ENCODE measurements around the gene KCTD2. TPM values are rescaled to one million over a fixed set of nuclear protein-coding genes. Genes with fewer than 3 reads are reported as not detected.

The KCTD2 gene
- total and polyA plus RNA-seq, 2 of the 13 experiments (the other 11 are each of a cell fraction or from before 2014, with no cell fraction given), result 28.3 to 32.6 TPM

GRCh38 chr17:75084039-75084660, 37.1 kb downstream of the KCTD2 start (continued):
- TF ChIP-seq SIN3A (IDR thresholded peaks at IDR 0.05; ENCODE audit: borderline replicate concordance, low read depth, low read length), result peak; percentile 81; the same call in 1 of the 2 replicates
- TF ChIP-seq NFE2 (CRISPR knock-in tag; IDR thresholded peaks at IDR 0.05), result no peak
- peak; percentile 51; the same call in 1 of the 2 replicates for TF ChIP-seq ADNP (CRISPR knock-in tag; IDR thresholded peaks at IDR 0.05)
- no peak for TF ChIP-seq GPBP1L1 (CRISPR knock-in tag; IDR thresholded peaks at IDR 0.05)
- no peak for TF ChIP-seq MXD4 (CRISPR knock-in tag; IDR thresholded peaks at IDR 0.05)
- 0 out of 2 replicates have a peak, but pooled peaks have one; percentile 21 for TF ChIP-seq ZNF629 (CRISPR knock-in tag; conservative IDR thresholded peaks at IDR 0.05)
- TF ChIP-seq, protein P1, sequence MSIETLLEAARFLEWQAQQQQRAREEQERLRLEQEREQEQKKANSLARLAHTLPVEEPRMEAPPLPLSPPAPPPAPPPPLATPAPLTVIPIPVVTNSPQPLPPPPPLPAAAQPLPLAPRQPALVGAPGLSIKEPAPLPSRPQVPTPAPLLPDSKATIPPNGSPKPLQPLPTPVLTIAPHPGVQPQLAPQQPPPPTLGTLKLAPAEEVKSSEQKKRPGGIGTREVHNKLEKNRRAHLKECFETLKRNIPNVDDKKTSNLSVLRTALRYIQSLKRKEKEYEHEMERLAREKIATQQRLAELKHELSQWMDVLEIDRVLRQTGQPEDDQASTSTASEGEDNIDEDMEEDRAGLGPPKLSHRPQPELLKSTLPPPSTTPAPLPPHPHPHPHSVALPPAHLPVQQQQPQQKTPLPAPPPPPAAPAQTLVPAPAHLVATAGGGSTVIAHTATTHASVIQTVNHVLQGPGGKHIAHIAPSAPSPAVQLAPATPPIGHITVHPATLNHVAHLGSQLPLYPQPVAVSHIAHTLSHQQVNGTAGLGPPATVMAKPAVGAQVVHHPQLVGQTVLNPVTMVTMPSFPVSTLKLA (IDR thresholded peaks at IDR 0.05), result no peak
- no peak for TF ChIP-seq KAT2B (IDR thresholded peaks at IDR 0.05; ENCODE audit: borderline replicate concordance, low read depth, low read length)
- TF ChIP-seq XRCC5 (optimal IDR thresholded peaks at IDR 0.05; ENCODE audit: low read length), result peak; percentile 79
- TF ChIP-seq HOMEZ (CRISPR knock-in tag; IDR thresholded peaks at IDR 0.05; ENCODE audit: low read depth), result peak; percentile 76; the same call in 1 of the 2 replicates
- TF ChIP-seq KIAA2018 (CRISPR knock-in tag; IDR thresholded peaks at IDR 0.05; ENCODE audit: borderline replicate concordance), result 0 out of 2 replicates have a peak, but pooled peaks have one; percentile 60
- TF ChIP-seq FOXJ3 (CRISPR knock-in tag; IDR thresholded peaks at IDR 0.05; ENCODE audit: borderline replicate concordance), result peak; percentile 86; the same call in 1 of the 2 replicates
- peak; percentile 50 for TF ChIP-seq ZNF800 (CRISPR knock-in tag; IDR thresholded peaks at IDR 0.05)
- no peak for TF ChIP-seq ATM (IDR thresholded peaks at IDR 0.05; ENCODE audit: borderline replicate concordance)

Data from HepG2 (cell line).